Jurkat, Clone E6-1 (cell line): ENCODE results near the gene SDSL.

Experiments used
- DNase-seq: peaks from one replicate; pipeline ENCODE4 v3.0.0-alpha.2; 2011; ENCODE audit warnings: low read depth, low spot score
- H3K4me3 ChIP-seq: 2 replicates; pipeline ENCODE4 v1.5.1; 2011; ENCODE audit warnings: mild to moderate bottlenecking, low read length, control low read depth, moderate library complexity

Gene SDSL

GRCh38 chr12:113475451-113476175 is 53.4 kb downstream of the SDSL start:
- H3K4me3 ChIP-seq: no peak overlapping the region
- no peak for DNase-seq

- no peak for DNase-seq
- no peak overlapping the region for H3K4me3 ChIP-seq
Observed at GRCh38 chr12:113476176-113476986, 54.2 kb downstream of the SDSL start.

DNA sequence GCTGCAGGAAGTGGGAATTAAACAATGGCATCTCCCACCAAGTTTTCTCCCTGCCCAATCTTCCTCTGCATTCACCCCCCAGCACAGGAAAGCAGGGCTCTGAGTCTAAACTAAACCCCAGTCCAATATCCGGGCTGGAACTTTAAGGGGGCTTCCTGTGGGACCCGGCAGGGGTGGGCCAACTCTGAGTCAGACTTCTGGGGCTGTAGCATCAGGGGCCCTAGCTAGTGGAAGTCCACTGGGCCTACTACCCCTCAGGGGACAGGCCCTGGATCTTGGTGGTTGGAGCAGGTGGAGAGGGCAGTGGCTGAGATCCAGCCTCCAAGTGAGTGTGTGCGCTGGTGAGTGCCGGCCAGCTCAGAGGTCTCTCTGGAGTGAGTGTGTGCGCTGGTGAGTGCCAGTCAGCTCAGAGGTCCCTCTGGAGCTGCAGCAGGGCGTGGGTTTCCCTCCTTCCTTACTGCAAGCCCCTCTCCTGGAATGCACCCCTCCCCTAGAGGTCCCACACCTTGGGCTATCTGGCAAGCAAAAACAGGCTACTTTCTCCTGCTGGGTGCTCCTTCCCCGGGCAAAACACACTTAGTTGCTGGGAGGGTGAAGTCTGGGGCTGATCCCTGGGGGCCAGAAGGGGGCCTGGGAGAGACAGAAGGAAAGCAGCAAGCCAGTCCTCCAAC is 55.1 kb downstream of the SDSL start:
- no peak overlapping the region for H3K4me3 ChIP-seq
- DNase-seq: no peak

GRCh38 chr12:113477842-113478215 is 55.6 kb downstream of the SDSL start:
- no peak for DNase-seq
- no peak overlapping the region for H3K4me3 ChIP-seq

DNA sequence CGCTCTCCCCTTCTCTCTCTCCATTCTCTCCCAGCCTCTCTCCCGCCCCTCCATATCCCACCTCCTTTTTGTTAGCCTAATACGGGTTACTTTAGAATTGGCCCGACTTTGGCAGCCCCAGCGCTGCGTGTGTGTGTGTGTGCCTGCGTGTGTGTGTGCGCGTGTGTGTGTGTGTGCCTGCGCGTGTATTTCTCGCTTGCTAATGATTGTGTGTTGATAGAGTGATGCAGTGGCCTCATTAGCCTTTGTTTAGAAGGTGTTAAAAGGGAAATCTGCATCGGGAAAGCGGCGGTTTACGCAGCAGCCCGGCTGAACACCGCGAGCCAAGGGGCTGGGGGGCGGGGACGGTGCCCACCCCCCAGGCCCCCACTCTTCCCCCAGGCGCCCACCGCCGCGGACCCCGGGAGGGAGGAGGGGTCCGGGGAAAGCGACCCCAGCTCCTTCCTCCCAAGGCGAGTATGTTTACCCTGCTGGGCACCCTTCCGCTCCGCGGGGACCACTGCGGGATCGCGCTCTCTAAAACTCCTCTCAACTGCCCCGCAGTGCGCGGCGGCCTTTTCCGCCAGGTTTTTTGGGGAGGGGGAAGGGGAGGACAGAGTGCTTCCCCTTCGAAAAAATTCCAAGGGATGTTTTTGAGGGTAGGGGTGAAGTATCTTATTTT is 56.3 kb downstream of the SDSL start:
- H3K4me3 ChIP-seq: no peak overlapping the region
- DNase-seq: no peak

- no peak for DNase-seq
- H3K4me3 ChIP-seq: no peak overlapping the region
Observed at GRCh38 chr12:113479216-113479589, 57.0 kb downstream of the SDSL start.

DNA sequence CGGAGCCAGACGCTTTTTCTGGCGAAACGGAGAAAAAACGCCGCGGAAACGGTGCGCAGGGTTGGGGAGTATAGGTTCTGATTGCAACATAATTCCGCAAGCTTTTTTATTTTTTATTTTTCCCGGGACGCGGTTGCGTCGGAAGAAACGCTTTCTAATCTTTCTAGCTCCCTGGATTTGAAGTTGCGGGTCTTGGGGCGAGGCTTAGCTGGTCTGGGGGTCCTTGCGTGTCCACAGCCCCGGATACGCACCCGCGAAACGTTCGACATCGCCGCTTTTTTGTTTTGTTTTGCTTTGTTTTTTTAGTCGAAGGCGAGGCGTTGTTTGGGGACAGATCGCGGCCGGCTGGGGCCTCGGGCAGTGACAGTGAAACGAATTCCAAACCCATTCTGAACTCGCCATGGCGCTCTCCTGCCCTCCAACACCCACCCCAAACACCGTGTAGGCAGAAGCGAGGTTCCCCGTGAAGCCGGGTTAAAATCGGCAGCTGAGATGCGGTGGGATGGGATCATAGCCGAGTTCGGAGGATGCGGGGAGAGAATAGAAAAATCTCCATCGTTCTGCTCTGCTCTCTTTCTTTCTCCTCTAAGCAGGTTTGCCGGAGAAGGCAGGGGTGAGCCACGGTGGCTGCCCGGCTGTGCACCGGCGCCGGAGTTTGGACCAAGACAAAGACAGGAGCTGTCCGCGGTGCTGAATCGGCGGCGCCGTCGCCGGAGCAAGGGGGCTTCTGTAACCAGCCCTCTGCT is 57.6 kb downstream of the SDSL start:
- H3K4me3 ChIP-seq: no peak overlapping the region
- no peak for DNase-seq

GRCh38 chr12:113480336-113480971 is 58.3 kb downstream of the SDSL start:
- DNase-seq: no peak
- H3K4me3 ChIP-seq: no peak overlapping the region

- no peak overlapping the region for H3K4me3 ChIP-seq
- DNase-seq: no peak
Observed at GRCh38 chr12:113482334-113482733, 60.2 kb downstream of the SDSL start.

DNA sequence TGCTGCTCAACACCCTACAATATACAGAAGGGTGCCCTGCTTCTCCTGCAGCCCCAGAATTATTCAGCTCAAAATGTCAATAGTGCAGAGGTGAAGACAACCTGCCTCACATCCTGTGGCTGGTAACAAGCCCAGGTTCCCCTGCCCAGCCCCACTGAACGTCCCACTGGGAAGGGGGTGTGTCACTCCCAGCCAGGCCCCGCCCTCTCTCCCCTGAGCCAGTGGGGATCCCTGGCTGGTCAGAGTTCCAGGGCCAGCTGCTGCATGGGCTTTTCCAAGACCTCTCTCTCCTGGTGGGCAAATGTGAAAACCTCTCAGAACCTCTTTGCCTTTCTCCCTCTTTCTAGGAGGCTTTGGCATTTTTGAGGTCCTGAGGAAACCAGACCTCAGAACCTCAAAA is 63.1 kb downstream of the SDSL start:
- no peak overlapping the region for H3K4me3 ChIP-seq
- no peak for DNase-seq

GRCh38 chr12:113486722-113487121 is 64.5 kb downstream of the SDSL start:
- no peak overlapping the region for H3K4me3 ChIP-seq
- no peak for DNase-seq
